Activated gamma-delta T cell treated with Interleukin-2 at 50 U/mL for 16 hours (primary cell): Measurements from ENCODE around the gene PCNT.

ENCODE experiments used
- DNase-seq: peaks from one replicate; pipeline ENCODE4 v3.0.0-alpha.2; 2020

Gene PCNT

DNA sequence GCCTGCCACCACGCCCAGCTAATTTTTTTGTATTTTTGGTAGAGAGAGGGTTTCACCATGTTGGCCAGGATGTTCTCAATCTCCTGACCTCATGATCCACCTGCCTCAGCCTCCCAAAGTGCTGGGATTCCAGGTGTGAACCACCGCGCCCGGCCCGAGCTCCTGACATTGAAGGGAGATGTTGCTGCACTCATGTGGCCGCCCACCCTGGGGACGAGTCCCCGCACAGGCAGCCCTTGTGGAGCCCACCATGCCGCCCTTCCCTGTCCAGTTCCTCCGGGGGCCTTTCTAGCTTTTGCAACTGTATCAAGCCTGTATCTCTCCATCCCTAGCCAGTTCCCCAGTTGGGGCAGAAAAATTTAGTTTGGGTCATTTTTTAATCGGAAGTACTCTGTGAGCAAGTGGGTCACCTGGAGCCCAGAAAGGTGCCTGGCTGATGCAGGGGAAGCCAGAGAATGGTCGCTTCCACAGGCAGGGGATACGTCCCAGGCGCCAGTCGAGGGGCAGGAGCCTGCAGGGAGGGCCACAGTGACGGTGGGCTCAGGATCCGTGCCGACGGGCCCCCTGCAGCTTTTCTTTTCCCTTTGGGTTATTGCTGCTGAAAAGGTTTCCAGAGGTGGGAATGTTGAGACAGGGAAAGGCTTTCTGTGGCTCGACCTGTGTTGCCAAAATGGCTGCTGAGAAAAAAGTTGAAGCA lies 20.4 kb downstream of the PCNT start:
- no peak for DNase-seq

DNA sequence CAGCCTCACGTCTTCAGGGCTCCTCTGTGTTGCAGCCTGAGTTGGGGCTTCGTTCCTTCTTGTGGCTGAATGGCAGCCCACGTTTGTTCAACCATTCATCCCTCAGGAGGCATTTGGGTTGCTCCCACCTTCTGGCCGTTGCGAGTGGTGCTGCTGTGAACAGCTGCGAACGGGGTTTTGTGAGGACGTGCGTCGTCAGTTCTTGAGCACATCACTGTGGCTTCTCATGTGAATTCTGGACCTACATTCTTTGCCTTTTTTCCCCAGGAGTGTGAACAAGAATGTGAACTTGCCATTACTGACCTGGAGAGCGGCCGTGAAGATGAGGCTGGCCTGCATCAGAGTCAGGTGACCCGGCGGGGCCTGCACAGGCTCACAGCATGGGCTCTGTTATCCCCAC lies 21.9 kb downstream of the PCNT start:
- no peak for DNase-seq

DNA sequence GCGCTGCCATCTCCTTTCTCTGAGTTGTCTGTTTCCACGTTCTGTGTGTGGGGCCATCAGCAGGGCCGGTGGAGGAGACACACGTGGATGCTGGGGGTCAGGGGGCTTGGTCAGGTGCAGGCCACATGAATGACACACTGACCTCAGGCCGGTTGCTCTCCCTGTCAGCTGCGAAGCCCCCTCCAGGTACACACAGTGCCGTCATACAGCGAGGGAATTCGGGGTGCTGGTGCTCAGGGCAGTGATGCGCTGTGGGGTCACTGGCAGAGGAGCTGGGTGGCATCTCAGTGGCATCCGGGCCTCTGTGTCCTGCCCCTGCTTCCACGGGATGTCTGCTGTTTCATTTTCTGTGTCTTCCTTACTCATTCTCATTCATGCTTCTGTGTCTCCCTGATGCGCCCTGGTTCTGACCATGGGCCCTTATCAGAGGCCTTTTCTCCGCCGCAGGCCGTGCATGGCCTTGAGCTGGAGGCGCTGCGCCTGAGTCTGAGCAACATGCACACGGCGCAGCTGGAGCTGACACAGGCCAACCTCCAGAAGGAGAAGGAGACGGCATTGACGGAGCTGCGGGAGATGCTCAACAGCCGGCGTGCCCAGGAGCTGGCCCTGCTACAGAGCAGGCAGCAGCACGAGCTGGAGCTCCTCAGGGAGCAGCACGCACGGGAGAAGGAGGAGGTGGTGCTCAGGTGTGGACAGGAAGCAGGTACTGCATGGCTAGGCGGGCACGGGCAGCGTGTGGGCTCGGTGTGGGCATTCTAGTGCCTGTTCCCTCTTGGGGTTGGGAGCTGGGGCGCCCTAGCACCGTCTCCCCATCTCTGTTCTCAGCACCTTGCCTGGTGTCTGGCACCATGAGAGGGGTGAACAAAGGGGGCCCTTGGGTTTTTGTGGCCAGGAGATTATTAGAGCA lies 22.6 kb downstream of the PCNT start:
- no peak for DNase-seq

DNA sequence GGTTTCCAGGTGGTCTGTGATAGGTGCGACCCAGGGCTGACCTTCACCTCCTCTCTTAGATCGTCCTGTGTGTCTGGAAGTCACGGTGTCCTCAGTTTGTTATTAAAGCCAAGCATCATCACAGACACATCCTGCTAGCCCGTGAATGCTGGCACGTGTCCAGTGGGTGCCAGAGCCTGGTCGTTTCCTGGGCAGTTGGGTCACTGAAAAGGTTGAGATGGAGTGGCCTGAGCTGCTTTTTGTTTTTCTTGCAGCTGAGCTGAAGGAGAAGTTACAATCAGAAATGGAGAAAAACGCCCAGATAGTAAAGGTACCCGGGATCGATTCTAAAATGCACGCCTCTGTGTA lies 23.2 kb downstream of the PCNT start:
- no peak for DNase-seq

DNA sequence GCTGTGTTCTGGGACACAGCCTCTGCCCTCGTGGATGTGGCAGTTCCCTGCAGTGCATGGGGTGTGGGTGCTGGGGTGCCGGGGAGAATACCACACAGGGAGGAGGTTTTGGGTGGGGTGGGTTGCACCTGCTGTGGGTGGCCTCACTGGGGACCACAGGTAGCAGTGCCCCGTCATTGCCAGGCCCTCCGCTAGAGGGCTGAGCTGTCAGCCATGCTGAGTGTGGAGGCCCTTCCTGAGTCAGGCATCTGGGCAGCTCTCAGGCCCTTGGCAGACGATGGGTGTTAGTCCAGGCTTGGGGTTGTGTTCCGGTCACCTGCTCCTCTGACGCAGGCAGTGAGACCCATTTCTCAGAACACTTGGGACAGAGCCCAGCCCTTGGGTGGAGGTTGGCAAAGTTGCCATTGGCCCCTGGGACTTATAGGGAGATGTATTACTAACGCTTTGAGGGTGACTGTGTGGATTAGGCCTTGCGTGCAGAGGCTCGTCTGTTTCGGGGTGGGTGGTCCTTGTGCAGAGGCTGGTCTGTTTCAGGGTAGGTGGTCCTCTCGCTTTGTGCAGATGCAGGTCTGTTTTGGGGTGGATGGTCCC lies 23.9 kb downstream of the PCNT start:
- DNase-seq, result no peak

DNA sequence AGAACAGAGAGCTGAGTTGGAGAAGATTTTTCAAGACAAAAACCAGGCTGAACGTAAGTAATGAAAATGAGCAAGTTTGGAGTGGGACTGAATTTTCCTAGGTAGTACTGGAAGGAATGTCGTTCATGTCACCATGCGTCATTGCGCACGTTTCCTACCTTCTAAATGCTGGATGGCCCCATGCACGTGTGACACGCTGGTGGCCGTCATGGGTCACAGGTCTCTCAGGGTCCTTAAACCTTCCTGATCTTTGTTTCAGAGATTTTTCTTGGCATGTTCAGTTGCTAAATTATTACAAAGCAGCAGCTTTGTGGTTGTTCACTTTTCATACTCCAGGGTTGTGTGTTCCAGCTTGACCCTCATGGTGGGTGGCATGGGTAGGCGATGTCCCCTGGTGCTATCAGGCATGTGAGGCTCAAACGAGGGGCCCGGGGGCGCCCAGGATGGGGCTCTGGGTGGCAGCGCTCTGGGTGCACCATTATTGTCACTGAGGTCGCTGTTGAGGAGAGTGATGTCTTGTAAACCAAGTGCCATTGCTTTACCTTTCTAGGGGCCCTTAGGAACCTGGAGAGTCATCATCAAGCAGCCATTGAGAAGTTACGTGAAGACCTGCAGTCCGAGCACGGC lies 25.3 kb downstream of the PCNT start:
- DNase-seq, result no peak

DNA sequence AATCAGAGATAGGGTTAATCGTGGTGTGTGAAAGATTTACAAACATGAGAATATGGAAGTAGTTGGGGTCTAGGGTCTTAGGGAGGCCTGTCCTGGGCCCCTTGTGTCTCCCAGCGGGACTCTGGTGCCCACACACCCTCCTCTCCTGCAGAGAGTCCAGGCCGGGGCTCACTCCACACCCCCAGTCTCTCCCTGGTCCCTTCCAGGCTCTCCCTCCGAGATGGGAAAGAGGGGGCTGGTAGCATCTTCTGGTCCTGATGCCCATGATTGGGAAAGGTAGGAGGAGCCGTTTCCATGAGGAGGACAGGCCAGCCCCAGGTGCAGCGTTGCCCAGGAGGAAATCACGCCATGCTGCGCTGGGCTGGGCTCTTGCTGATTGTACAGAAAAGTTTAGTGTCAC lies 26.6 kb downstream of the PCNT start:
- DNase-seq, result no peak

DNA sequence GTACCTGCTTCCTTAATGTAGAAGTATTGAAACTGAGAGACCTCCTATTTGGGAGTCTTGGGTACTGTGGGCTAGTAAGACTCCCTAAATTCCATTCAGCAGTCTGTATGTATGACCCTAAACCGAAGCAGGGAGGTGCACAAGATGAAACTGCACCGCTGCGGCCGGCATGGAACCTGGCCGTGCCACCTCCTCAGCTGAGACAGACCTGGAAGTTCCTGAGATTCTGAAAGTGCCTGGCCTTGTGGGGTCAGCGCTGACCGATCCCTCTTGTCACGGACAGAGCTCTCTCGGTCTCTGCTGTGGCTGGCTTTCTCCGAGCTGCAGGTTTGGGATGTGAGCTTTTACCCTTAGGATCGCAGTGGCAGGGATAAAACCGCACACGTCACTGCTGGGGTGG lies 27.0 kb downstream of the PCNT start:
- no peak for DNase-seq

DNA sequence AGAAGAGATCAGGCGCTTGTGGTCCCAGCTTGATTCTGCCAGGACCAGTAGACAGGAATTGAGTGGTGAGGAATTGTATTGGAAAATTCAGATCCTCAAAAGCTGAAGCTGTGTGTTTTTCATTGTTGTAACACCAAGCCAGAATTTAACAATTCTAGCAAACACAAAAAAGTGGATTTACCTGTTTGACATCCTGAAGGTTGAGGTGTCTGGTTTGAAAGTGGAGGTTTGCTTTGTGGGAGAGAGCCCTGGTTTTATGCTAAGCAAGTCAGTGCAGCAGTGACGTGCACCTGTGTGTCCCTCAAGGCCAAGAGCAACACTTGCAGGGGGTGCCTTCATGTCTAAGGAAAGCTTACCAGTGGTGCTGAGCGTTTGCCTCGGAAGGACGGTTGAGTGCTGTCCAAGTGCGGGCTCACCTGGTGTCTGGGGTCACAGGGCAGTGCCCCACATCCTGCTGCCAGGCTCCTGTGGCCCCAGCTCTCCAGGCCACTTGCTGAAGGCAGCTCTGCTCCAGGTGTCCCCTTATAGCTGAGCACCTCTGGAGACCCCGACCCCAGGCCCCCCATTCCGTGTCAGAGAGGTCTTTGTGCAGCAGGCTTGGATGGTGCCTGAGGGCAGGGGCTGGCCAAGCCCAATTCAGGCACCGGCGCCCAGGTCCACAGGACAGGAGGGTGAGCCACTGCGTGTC lies 27.7 kb downstream of the PCNT start:
- no peak for DNase-seq

DNA sequence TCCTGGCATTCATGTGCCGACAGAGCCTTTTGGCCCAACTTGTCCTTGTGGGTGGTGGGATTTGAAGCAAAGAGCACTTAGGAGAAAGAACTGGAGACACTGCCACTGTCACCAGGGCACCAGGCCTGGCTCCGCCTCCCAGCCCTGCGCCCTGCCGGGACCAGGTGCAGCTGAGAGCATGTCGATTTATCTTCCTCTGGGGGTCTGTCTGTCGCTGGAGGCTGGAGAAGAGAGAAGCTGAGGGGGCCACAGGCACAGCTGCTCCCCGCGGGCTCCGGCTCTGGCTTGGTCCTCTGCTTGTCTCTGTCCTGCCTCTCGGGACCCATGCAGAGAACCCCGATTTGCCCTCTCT lies 28.2 kb downstream of the PCNT start:
- no peak for DNase-seq

DNA sequence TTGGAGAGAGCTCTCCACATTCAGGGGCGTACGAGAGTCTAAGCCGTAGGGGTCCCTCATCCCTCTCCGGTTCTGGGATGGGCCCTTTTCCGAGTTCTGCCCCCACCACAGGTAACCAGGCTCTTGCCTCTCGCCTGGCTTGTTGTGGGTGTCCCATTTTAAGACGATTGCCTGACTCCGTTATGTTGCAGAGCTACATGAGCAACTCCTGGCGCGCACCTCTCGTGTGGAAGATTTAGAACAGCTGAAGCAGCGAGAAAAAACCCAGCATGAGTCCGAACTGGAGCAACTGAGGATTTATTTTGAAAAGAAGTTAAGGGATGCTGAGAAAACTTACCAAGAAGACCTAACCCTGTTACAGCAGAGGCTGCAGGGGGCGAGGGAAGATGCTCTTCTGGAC lies 29.0 kb downstream of the PCNT start:
- no peak for DNase-seq

DNA sequence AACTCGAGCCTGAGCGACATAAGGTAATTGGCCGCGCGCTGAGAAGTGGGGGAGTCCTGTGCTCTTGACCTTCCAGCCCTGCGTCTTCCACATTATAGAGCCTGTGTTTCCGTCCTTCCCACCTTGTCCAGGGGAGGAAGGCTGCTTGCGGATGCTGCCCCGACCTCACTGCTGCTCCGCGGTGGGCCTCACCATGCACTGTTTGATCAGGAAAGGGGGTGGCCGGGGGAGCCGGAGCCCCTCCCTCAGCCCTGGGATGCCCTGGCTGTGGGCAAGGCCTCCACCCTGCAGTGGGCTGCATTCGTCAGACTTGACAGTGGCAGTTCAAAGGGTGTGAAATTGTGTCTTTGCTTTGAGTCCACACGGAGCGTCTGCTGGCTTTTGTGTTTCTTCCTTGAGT lies 30.1 kb downstream of the PCNT start:
- DNase-seq, result no peak

DNA sequence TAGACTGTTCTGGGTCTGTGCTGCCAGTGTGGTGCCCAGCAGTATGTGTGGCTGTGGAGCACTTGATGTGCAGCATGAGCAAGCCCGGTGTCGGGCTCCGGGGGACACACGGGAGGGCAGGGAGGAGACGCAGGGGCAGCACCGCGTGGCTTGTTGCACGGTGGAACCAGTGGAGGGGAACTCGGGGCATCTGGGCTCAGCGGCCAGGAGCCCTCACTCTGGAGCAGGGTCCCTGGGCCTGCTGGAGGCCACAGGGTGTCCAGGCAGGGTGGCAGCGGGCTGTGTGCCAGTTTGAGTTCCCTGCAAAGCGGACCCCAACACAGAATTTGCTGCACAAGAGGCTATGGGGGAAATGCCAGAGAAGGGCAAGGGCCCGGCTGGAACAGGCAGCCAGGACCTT lies 30.6 kb downstream of the PCNT start:
- DNase-seq, result no peak

DNA sequence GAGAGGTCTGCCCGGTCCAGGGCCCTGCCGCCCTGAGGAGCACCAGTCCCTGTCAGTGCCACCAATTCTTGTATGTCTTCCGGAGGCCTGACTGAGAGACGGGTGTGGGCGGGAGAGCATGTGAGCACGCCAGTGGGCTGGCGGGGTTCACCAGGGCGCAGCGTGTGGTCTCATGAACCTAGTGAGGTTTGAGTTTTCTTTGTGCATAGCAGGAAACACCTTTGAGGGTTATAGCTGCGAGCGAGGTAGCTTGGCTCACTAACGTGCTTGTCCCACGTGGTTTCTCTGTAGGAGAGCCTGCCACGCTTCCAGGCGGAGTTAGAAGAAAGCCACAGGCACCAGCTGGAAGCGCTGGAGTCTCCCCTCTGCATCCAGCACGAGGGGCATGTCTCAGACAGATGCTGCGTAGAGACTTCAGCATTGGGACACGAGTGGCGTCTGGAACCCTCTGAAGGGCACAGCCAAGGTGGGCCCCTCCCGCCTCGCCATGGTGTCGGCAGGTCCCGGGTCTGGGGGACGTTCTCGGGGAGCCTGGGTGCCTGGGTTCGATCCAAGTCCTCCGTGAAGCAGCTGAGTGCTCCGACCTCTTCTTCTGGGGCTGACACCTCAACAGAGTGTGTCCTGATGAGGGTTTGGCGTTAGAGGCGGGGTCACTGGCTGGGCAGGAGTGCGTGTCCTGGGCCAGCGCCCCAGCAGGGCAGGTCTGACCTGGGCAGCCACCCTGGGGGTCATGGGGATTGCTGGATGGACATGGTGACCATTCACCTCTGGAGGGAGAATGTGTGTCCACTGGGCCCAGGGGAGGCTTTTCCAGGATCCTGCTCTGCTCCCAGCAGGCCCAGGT lies 31.4 kb downstream of the PCNT start:
- no peak for DNase-seq

DNA sequence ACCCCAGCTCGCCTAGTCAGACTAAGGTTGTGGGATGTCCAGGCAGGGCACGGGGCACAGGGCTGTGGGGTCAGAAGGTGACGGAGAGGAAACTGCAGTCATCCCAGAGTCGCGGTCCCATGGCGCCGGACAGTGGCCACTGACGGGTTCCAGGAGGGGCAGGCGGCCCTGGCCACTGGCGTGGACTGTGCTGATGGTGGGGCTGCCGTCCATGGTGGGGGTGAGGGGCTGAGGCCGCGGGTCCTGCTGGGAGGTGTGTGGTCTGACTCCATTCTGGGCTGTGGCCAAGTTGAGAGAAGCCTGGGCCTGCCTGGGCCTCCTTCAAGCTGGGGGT lies 32.0 kb downstream of the PCNT start:
- no peak for DNase-seq

DNA sequence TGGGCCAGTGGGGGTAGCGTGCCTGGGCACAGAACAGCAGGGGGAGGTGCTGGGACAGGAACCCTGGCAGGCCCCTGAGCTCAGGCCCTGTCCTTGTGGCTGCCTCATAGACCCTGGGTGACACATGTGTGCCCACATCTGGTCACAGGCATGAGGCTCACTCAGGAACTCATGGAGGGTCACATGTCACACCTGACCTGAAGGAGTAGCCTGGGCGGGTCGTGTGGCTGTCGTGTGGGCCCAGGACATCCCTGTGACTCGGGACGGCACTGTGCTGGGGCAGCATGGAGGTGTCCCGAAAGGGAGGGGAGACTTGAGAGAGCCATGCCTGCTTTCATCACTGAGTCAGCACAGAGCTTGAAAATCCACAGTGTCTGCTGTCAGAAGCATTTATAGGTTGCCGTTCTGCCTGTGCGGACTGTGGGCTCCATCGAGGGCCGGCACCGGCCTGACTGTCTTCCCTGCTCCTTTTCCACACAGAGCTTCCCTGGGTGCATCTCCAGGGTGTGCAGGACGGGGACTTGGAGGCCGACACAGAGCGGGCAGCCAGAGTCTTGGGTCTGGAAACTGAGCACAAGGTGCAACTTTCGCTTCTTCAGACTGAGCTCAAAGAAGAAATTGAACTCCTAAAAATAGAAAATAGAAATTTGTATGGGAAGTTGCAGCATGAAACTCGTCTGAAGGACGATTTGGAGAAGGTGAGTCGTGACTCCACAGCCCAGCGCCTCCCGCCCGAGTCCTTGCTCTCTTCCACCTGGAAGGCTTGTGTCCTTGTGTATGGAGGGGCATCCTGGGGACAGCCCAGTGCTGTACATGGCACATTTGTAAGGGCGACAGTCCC lies 32.8 kb downstream of the PCNT start:
- no peak for DNase-seq

DNA sequence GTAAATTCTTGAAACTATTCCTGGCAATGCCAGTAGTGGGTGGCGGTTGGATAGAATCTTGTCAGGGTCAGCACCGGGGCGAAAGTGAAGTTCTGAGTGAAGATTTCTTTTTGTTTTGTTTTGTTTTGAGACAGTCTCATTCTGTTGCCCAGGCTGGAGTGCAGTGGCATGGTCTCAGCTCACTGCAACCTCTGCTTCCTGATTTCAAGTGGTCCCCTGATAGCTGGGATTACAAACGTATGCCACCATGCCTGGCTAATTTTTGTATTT lies 33.3 kb downstream of the PCNT start:
- DNase-seq, result no peak

DNA sequence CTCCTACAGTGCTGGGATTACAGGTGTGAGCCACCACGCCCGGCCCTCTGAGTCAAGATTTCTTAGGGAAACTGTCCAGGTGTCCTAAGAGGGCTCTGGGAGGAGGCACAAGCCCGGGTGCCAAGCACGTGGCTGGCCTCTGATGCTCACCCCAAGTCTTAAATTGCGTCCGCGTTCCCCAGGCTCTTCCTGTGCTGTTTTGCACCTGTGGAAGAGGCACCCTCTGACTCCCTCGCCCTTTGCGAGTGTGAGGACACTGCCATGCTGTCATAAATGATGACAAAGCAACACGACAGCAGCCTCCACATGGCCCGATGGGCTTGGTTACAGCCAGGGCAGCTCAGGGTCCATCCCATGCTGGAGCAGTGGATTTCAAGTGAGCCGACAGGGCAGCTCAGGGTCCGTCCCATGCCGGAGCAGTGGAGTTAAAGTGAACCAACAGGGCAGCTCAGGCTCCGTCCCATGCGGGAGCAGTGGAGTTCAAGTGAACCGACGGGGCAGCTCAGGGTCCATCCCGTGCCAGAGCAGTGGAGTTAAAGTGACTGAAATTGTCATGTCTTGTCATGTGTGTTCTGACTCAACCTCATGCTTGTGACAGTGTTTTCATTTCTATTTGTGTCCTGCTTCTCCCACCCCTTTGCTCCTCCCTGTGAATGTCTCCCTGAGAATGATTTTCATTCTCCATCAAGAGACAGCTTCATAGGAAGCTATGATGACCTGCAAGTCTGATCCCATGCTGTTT lies 33.9 kb downstream of the PCNT start:
- DNase-seq, result no peak

DNA sequence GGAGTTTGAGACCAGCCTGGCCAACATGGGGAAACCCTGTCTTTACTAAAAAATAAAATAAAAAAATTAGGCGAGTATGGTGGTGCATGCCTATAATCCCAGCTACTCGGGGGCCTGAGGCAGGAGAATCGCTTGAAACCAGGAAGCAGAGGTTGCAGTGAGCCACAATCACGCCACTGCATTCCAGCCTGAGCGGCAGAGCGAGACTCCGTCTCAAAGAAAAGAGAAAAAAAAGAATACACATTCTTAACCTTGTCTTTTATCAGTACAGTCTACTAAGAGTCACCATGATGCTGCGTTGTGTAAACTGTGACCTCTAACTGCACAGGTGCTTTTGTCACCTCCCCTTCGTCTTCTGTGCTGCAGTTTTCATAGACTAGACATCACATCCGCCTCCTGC lies 37.2 kb downstream of the PCNT start:
- DNase-seq, result no peak

DNA sequence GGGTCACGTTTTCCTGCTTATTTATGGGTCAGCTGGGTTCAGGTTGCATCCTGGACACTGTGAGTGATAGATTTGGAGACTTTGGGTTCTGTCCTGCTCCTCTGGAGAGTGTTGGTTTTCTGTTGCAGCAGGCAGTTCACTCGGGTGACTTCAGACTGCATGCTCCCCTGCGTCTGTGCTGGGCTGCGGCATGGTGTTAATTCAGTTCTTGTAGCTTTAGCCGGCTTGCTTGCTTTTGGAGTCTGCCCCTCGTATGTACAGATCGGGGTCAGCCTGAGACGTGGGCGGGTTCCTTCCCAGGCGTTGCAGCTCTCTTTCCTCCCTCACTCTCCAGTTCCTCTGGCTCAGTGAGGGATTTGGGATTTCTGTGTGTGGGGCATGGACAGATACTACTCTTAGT lies 38.0 kb downstream of the PCNT start:
- no peak for DNase-seq

DNA sequence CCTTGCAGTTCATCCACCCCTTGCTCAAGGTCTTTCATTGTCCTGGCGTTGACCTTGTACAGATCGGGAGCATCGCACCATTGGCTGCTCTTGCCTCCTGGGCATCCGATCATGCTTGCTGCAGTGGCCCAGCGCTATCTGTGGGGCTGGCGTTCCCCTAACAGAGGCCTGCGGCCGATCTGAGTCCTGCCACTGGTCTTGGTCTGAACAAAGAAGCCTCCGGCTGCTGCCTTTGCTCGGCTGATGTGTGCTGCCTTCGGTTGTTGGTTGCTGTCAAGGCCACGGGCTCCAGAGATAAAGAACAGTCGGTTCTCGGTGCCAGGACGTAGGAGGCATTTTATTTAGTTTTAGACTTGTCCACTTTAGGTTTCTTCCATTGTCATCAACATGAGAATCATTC lies 39.0 kb downstream of the PCNT start:
- no peak for DNase-seq
